Renal cortical epithelial cell (primary cell): ENCODE results near the gene RGMB. TPM values are rescaled to one million over a fixed set of nuclear protein-coding genes. Genes with fewer than 3 reads are reported as not detected.
A peak's percentile ranks its signal among the peaks of the same experiment; 100 is the strongest.
"Not testable (repeated sequence)": the region's sequence is repeated elsewhere in the genome, so short reads cannot be mapped to it uniquely, and the experiment has no call there.

ENCODE experiments used
- DNase-seq: peaks from one replicate; pipeline ENCODE4 v3.0.0-alpha.2; 2011; ENCODE audit warnings: low read depth
- total RNA-seq: library from RNA; depleted of rRNA; stranded (reverse); fragments of >200 nt; gene quantifications from 2 replicates; pipeline ENCODE4 v1.2.3, GENCODE V29; 2014

The RGMB gene, protein sequence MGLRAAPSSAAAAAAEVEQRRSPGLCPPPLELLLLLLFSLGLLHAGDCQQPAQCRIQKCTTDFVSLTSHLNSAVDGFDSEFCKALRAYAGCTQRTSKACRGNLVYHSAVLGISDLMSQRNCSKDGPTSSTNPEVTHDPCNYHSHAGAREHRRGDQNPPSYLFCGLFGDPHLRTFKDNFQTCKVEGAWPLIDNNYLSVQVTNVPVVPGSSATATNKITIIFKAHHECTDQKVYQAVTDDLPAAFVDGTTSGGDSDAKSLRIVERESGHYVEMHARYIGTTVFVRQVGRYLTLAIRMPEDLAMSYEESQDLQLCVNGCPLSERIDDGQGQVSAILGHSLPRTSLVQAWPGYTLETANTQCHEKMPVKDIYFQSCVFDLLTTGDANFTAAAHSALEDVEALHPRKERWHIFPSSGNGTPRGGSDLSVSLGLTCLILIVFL
- 12.9 and 13.2 TPM in 2 replicates for total RNA-seq

DNA sequence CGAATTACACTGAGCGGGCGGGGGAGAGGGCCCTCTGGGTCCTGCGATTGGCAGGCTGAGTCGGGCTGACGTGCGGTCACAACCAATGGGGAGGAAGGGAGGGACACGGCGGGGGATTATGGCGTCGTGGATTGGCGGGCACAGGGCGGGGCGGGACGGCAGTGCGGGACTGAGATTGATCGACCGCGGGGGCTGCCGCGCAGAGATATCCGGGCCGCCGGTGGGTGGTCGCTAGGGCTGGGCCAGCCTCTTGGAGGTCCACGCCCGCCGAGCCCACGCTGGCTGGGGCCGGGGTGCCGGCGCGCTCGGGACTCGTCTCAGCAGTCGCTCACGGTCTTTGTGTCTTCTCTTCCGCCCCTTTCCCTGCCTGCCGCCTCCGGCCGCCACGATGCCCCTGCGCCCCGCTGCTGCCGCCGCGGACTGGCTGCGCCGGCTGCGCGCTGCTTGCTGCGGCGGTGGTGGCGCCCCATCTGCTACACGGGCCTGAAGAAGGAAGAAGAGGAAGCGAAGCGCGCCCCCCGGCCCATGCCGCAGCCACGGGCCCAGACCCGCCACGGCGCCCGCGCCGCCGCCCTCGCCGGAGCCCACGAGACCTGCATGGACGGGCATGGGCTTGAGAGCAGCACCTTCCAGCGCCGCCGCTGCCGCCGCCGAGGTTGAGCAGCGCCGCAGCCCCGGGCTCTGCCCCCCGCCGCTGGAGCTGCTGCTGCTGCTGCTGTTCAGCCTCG is at the start of gene RGMB:
RGMB (plus strand) TSS at position 200 of the 728 bp plus-strand sequence; CDS start at position 608, 408 bp downstream.
- peak; percentile 96 for DNase-seq

DNA sequence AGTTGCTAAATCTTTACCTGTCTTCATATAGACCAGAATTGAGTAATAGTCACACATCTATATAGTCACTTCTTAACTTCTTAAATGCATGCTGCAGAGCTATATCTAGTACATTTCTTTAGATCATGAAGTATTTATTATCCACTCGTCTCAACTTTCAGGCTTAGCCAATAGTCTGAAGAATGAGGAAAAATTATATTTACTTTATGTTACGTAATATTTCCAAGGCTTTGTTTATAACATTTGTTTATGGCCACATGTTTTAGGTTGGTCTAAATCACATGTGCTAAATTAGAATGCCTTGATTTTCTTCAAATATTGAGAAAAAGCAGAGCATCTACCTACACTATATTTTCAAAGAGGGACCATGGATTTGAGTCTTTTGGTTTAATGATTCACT is 47.2 kb upstream of the RGMB start:
- DNase-seq, result no peak

DNA sequence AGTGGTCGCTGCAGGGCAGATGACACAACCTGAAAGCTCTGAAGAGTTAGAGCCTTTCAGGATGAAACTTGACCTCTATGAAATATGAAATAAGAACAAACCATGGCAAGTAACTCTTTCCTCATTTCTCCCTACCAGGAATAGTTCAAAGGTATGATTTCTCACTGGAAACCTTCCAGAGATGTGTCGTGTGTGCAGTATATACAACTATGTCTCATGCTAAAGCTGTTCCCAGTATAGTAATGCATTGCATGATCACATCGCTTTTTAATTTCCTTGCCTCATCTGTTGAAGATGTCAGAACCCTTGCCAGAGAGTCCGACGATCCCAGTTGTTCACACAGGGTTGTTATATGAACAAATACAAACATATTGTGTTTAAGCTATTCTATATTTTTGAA is 45.8 kb upstream of the RGMB start:
- no peak for DNase-seq

DNA sequence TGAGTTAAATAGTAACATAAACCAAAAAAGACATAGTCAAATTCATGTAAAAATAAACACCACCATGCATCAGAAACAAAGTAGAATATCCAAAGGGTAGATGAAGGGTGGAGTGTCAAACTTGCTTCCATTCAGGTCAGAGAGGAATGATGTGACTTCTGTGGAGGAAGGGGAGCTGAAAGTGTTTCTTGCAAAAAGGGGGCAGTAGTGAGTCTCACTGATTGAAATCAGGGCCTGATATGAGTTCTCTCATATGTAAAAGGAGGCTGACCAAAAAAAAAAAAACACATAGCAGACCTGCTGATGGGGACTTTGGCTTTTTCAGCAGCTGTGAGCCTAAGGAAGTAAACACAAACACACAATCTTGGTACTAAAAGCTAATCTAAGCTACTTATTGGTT is 38.8 kb upstream of the RGMB start:
- DNase-seq, result no peak

DNA sequence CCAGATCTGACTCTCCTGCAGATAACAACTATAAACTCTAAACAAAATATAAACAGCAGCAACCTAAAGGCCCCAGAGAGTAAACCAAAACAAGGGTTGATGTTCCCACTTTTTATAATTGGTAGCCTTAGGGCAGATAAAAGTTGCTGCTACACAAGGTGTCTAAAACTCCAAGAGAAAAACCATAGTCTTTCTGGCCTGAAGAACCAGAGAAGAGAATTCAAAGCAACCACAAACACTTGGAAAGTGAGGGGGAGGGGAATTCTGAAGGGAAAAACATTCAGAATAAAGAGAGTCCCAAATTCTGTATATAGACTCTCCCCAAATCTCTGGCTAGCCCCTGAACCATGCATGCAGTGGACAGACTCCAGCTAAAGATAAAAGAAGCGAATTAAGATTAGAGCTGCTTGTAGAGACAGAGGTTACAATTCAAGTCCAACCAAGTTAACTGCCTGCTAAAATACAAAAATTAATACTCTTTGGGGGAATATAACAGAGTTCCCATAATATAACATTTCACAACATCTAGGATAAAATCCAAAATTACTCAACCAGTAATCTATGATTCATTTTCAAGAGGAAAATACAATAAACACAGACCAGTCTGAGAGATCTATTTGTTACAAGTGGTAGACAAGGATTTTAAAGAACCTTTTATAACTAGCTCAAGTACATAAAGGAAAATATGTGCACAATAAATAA is 37.5 kb upstream of the RGMB start:
- DNase-seq, result no peak

DNA sequence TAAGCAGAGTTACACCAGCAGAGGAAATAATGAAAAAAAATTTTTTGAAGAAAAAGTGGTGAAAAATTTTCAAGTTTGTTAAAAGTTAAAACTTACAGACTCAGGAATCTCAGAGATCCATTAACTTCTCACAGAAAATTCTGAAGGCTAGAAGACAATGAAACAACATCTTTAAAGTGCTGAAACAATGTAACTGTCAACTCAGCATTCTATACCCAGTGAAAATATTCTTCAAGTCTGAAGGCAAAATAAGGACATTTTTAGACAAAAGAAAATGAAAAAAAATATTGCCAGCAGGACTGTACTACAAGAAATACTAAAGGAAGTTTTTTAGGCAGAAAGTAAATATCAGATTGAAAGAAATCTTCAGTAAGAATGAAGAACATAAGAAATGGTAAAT is 36.7 kb upstream of the RGMB start:
- no peak for DNase-seq

DNA sequence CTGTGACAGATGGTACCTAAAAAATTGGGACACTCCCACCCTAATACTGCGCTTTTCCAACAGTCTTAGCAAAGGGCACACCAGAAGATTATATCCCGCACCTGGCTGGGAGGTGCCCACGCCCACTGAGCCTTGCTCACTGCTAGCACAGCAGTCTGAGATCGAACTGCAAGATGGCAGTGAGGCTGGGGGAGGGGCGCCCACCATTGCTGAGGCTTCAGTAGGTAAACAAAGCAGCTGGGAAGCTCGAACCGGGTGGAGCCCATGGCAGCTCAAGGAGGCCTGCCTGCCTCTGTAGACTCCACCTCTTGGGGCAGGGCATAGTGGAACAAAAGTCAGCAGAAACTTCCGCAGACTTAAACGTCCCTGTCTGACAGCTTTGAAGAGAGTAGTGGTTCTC is 36.0 kb upstream of the RGMB start:
- DNase-seq, result not testable (repeated sequence)

DNA sequence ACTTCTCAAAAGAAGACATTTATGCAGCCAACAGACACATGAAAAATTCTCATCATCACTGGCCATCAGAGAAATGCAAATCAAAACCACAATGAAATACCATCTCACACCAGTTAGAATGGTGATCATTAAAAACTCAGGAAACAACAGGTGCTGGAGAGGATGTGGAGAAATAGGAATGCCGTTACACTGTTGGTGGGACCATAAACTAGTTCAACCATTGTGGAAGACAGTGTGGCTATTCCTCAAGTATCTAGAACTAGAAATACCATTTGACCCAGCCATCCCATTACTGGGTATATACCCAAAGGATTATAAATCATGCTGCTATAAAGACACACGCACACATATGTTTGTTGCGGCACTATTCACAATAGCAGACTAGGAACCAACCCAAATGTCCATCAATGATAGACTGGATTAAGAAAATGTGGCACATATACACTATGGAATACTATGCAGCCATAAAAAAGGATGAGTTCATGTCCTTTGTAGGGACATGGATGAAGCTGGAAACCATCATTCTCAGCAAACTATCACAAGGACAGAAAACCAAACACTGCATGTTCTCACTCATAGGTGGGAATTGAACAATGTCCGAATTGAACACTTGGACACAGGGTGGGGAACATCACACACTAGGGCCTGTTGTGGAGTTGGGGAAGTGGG is 34.8 kb upstream of the RGMB start:
- not testable (repeated sequence) for DNase-seq

DNA sequence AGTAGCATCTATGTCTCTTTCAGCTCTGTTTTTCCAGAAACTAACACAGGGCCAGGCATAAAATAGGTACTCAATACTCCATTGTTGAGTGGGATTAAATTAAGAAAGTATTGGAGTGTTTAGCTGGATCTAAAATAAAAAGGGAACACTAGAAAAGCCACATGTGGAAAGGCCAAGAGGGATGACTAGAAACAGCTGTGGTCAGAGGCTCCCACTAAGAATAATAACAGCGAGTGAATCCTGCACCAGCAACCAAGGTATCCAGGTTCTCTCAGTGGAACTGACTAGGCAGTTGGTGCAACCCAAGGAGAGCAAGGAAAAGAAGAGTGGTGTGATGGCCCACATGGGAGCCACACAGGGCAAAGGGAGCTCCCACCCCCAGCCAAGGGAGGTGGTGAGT is 31.5 kb upstream of the RGMB start:
- no peak for DNase-seq

DNA sequence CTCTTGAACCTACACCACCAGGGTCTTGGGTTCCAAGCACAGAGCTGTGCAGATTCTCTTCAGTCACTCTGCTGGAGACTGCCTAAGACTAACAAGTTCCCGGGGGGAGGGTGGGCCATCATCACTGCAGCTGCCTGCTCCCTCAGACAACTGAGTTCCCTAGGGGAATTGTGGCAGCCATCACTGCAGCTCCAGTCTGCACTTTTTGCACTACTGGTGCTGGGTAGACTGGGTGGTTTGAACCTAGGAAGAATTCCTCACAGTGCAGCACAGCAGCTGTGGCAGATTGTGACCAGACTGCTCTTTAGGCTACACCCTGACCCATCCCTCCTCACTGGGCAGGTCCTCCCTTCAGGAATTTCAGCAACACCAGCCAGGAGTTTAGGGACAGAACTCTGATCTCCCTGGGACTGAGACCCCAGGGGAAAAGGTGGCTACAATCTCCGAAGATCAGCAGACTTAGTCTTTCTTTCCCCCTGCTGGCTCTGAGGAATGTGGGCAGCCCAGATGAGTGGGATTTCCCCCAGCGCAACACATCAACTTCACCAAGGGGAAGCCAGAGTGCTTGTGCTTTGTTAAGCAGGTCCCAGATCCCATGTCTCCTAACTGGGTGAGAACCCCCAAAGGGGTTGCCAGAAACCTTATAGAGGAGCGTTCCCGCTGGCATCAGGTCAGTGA is 30.9 kb upstream of the RGMB start:
- no peak for DNase-seq

DNA sequence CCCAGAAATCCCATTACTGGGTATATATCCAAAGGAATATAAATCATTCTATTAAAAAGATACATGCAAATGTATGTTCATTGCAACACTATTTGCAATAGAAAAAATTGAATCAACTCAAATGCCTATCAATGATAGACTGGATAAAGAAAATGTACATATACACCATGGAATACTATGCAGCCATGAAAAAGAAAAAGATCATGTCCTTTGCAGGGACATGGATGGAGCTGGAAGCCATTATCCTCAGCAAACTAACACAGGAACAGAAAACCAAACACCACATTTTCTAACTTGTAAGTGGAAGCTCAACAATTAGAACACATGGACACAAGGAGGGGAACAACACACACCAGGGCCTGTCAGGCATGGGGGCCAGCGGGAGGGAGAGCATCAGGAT is 25.2 kb upstream of the RGMB start:
- not testable (repeated sequence) for DNase-seq

DNA sequence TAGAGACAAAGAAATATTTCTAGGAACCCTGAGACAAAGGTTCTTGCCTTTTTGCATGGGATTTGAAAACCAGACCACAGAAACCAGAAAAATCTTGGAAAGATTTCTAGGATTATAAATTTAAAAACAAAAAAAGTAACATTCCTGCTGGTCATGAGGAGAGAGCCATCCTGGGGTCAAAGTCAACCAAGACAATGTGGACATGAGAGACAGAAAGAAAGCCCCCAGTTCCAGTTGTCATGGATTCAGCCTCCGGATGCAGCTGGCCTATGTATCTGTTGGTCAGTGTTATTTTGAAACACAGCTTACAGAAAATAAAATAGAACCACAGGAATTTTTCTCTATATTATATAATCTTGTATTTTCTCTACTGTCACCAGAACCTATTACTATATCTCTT is 24.4 kb upstream of the RGMB start:
- no peak for DNase-seq

DNA sequence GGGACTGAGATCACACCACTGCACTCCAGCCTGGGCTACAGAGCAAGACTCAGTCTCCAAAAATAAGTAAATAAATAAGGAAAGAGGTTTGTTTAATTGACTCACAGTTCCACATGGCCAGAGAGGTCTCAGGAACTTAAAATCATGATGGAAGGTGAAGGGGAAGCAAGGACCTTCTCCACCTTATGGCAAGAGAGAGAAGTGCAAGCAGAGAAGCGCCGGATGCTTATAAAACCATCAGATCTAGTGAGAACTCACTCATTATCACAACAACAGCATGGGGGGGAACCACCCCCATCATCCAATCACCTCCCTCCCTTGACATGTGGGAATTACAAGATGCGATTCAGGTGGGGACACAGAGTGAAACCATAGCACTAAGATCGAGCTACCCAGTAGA is 22.8 kb upstream of the RGMB start:
- peak; percentile 27 for DNase-seq

DNA sequence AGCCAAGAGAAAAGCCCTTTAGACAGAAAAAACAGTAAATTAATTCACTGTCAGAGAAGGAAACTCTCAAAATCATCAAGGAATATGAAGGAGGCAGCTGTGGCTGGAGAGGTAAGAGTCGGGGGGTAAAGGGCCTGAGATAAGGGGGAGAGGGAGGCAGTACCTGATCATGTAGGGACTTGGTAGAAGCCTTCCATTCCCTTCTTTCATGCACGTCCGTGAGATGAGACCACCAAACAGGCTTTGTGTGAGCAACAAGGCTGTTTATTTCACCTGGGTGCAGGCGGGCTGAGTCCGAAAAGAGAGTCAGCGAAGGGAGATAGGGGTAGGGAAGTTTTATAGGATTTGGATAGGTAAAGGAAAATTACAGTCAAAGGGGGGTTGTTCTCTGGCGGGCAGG is 21.1 kb upstream of the RGMB start:
- DNase-seq, result not testable (repeated sequence)

DNA sequence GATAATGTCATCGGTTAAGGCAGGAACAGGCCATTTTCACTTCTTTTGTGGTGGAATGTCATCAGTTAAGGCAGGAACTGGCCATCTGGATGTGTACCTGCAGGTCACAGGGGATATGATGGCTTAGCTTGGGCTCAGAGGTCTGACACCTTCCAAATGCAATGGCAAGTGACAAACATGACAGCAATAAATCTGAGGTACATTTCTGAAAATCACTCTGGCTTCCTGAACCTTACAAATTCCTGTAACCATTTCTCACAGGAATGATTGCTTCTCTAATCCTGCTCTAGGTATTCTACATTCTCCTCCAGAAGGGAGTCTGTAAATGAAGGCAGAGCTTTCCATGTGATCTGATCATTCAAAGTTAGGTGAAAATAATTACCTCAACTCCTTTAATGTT is 20.7 kb upstream of the RGMB start:
- not testable (repeated sequence) for DNase-seq

DNA sequence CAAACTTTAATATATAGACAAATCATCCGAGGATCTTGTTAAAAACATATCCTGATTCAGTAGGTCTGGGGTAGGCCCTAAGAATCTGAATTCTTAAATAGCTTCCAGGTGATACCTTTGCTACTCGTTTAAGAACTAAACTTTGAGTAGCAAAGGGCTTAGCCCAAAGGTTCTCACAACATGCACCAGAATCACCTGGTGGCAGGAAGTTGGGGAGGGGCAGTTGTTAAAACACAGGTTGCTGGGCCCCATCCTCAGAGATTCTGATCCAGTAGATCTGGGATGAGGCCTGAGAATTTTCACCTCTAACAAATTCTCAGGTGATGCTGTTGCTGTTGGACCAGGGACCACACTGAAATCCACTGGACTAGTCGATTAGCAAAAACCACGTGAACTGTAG is 20.0 kb upstream of the RGMB start:
- no peak for DNase-seq

DNA sequence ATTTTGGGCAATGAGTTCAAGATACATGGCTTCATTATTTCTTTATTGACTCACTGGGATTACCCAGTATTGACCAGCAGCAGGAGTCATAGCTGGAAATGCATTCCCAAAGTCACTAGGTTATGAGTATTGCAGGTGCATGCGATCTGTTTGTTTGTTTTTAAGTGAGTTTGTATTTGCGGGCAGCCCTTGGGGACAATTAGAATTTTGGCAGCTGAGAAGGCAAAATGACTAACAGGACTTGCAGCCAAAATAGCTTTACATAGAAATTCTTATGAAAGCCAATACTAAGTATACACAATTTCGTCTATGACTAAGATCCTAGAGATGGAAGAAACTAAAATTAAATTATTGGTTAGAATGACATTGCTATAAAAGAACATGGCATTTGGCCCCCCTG is 18.1 kb upstream of the RGMB start:
- DNase-seq, result no peak

DNA sequence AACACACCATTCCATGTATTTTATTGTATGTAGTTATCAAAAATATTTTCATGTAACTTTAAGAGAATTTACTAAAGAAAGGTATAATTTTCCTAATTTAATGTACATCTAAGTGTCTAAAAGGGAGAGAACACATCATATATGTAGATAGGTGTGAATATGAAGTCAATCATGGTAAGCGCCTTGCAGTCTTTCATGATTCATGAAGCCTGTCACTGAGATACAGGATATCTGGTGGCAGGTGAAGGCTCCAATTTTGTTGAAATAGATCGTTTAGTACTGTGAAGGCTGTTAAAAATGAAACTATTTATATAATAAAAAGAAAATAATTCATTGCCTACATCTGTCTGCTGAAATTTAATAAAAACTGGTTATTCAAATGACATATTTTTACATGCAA is 15.5 kb upstream of the RGMB start:
- no peak for DNase-seq

DNA sequence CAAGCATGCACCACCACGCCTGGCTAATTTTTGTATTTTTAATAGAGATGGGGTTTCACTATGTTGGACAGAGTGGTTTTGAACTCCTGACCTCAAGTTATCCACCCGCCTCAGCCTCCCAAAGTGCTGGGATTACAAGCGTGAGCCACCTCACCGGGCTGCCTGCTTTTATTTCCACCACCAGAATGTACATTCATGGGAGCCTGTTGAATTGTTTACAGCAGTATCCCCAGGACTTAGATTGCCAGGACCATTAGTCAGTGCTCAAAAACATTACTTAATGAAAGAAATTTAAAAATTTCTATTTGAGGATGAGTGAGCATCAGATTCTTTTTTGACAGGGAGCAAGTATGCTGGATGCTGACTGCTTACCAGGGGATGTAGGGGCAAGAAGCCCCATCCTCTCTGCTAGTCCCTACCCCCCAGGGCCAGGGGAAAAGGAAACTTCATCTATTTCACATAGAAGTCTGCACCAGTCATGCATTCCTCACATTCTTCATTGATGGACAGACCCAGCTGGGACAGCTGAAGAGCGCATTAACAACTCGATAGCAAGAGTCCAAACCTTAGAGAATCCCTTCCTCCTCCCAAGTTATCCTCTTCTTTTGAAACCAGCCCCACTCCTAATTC is 10.3 kb upstream of the RGMB start:
- peak; percentile 48 for DNase-seq

DNA sequence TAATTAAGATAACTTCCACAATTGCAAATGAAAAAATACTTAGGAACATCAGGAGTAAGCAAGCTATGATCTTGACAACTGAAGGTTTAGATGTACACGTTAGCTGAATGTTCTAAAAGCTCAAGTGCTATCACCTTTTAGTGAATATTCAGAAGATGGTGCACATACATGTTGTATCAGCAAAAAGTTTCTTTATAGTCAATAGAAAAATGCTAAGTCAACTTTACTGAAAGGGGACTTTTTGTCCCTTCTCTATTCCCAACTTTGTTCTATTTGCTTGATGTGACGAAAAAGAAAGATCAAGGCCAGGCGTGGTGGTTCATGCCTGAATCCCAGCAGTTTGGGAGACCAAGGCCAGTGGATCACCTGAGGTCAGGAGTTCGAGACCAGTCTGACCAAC is 7.6 kb upstream of the RGMB start:
- DNase-seq, result no peak

DNA sequence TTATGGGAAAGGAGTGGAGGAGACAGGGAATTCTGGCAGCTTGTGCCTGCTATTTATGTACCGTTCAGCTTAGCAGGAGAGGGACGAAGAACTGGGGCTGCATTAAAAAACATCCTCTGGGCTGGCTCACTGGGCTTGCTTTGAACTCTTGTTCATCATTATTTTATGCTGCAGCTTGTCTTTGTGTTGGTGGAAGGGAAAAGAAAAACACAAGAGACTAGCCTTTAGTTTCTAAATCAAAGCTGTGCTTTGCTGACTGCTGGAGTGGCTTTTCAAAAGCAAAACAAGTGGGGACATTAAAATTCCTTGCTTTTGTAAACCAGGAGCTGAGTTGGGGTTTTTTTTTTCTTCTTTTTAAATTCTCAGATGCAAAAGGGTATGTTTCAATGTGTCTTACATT is 5.9 kb upstream of the RGMB start:
- DNase-seq, result no peak
